ENCODE measurements around the gene GPR84.

GPR84 gene

DNA sequence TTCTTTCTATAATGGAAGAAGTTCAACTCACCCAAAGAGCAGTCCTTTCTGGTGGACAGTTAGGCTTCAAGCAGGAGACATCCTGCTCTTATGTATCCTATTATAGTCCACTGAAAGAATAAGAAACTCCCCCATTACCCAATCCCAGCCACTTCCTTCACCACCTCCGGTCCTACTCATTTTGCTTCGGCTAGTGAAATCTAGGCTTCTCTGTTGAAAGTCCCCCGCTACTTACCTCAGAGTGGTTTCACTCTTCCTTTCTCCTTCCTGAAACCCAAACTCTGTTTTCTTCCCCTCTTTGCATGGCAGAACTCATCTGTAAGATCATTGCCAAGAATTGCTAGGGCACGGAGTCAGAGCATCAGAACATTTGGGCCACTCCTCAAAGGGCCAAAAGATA is at the start of gene GPR84:
GPR84 (minus strand) TSS at position 74 of the 400 bp plus-strand sequence. CDS start 635 bp downstream, outside the sequence.
- DNase-seq (ENCODE audit: low read depth in 2 of 2), result no peak

- peak in 1 of 2 donors; percentile 32 for DNase-seq (ENCODE audit: low read depth in 2 of 2)
These were observed 49.3 kb upstream of the GPR84 start for GRCh38 chr12:54413284-54414190.

DNA sequence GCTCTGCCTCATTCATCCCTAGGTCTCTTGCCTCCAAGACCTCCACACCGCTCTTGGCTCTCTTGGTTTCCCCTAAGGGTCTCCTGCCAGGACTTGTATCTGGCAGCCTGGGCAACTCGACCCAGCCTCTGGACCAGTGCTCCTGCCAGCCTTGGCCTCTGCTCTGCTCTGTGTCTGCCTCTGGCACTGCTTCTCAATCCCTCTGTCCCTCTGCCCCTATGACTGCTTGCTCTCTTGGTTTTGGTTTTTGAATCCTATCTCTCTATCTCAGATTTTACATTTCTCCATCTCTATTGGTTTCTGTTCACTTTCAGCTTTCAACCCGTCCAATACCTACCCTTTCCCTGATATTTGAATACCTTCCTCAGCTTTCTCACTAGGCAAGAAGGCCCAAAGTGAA is 48.5 kb upstream of the GPR84 start:
- DNase-seq (ENCODE audit: low read depth in 2 of 2), result no peak

- no peak for DNase-seq (ENCODE audit: low read depth in 2 of 2)
These were observed 48.1 kb upstream of the GPR84 start for GRCh38 chr12:54412348-54412747.

- peak in 1 of 2 donors; percentile 47 for DNase-seq (ENCODE audit: low read depth in 2 of 2)
These were observed 47.3 kb upstream of the GPR84 start for GRCh38 chr12:54411391-54412241.

DNA sequence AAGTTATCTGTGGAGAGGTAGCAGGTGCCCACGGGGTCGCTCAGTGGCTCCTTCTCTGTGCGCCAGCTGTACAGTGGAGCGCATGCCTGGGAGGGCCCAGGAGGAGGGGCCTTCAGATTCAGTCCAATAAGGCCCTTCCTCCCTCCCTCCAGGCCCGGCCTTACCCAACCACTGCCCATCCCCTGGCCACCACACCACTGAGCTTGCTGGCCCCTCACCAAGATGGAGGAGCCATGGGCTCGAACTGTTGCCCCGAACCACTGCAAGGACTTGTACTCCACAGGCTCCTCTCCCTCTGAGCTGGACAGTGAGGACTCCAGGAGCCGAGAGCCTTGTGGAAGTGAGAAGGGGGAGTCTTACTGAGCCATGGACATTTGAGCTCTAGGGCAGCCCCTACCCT is 45.0 kb upstream of the GPR84 start:
- no peak for DNase-seq (ENCODE audit: low read depth in 2 of 2)

- no peak for DNase-seq (ENCODE audit: low read depth in 2 of 2)
These were observed 43.1 kb upstream of the GPR84 start for GRCh38 chr12:54407183-54407905.

DNA sequence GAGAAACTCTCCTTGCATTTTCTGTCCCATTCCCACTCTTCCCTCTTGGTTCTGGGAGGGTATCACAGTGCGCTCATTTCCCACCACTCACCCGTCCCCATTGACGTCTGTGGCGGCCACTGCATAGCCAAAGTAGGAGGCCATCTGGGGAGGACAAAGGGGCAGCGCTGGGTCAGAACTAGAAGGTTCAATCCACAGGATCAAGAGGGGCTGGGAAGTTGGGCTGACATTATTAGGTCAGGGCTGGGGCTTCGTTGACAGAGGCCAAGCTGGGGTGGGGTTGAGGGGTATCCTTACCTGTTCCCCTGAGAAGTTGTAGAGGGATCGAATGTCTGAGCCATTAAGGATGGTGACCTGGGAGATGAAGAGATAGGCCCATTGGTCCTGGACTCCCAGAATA is 41.3 kb upstream of the GPR84 start:
- DNase-seq (ENCODE audit: low read depth in 2 of 2), result no peak

DNA sequence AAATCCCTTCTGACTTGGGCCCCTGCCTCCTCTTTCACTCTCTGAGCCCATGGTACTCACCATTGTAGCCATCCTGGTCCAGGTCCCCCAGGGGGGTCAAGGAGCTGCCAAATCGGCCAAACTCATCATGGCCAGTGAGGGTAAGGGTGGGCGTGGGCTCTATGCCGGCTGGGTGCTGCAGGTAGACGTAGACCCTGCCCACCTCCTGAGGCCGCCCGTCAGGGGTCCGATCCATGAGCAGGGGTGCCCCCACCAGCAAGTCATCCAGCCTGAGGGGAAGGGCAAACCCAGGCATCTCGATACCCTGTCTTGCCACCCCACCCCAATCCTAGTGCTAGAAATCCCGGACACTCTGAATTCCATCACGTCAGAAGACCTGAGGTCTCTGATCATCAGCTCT is 40.8 kb upstream of the GPR84 start:
- no peak for DNase-seq (ENCODE audit: low read depth in 2 of 2)

DNA sequence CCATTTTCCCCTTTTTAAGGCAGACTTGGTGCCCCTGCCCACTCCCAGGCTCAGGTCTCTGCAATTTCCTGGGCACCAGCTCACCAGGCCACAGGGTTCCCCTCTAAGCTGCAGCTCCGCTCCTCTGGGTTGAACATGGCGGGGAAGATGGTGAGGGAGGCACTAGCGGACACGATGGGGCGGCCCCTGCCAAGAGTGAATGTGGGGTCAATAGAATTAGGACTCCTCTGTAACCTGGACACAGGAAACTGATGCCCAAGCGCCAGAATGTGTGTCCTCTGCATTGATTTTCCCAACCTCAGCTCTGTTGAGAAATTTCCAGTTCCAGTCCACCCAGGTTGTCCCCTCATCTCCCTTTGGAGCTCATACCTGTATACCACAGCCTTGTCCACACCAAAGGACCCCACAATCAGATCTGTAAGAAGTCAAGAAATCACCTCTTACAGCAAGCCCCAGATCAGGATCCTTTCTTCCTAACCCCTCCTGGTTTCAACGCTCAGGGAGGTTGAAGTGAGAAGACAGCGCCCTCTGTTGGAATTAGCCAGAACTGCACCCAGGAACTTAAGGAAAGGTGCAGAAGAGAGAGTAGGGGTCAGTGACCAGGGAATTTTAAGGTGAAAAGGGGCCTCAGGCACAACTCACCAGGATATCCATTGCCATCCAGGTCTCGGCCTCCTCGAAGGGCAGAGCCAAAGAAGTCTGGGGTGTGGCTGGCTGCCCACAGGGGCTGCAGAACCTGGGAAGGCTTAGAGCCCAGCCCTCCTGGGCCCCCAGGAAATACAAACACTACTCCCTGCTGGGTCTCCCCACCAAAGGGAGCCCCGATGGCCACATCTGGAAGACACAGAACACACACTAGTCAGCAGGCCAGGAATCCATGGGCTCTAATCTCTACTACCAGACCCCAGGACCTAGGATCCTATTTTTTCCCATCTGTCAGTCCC is 40.0 kb upstream of the GPR84 start:
- peak; percentile 56 to 61 for DNase-seq (ENCODE audit: low read depth in 2 of 2)

GRCh38 chr12:54401119-54401518 is 36.8 kb upstream of the GPR84 start:
- no peak for DNase-seq (ENCODE audit: low read depth in 2 of 2)

DNA sequence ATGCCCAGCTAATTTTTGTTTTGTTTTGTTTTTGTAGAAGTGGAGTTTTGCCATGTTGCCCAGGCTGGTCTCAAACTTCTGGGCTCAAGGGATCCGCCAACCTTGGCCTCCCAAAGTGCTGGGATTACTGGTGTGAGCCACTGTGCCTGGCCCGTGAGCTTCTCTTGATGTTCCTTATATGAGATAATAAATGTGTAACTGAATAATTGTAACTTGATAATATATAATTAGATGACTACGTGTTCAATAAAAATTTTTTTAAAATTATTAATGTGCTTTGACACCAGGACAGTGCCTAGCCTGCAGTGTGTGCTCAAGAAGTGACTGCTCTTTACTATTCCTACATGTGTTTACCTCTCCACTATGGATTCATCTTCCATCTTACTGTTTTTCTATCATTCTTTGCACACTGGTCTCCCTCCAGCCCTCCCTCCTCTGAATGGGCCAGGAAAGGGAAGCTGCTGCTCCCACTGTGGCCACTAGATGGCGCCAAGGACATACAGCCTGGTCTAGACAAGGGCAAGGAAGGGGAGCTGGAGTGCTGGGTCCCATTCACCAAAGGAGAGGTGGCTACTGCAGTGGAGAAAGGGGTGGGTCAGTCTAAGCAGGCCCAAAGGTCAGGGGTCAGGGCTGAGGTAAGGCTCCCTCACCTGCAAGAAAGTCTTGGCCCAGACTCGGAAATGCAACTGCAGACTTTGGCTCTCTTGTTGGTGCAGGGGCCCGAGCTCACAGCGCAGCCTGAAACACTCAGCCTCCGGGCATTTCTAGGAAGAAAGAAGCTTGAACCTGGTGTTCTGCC is 34.9 kb upstream of the GPR84 start:
- DNase-seq (ENCODE audit: low read depth in 2 of 2), result peak; percentile 81 to 87

GRCh38 chr12:54398218-54398617 is 33.9 kb upstream of the GPR84 start:
- DNase-seq (ENCODE audit: low read depth in 2 of 2), result no peak

DNA sequence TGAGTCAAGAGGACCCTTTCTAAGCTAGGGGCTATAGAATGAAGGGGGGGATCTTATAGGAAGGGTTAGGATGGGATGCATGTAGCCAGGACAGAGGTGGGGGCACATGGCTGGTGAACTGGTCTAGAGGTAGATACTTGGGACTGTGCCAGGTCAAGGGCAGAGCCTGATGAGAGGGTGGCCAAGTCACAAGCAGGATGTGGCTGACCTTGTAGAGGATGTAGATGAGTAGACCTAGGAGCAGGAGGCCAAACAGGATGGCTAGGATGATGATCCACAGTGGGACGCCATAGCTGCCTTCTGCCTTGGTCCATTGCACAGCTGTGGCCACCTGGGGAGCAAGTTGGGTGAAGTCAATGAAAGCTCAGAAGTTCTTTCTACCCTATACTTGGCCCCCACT is 32.9 kb upstream of the GPR84 start:
- DNase-seq (ENCODE audit: low read depth in 2 of 2), result no peak

DNA sequence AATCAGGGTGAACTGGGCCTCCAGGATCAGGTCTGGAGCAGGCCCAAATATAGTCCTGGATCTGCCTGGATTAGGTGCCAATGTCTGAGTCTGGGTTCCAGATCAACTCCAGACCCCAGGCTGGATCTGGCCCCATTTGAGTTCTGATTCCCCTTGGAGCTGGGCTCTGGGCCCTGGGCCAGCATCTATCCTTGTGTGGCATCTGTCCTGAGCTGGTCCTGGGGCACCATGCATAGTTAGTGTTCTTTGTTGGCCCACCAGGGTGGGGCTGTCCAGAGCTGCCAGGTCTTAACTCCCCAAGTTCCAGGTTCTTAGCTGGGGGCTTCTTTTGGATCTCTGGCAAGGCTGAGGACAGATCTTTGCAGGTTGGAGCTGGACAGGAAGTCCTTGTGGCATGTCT is 31.3 kb upstream of the GPR84 start:
- no peak for DNase-seq (ENCODE audit: low read depth in 2 of 2)

DNA sequence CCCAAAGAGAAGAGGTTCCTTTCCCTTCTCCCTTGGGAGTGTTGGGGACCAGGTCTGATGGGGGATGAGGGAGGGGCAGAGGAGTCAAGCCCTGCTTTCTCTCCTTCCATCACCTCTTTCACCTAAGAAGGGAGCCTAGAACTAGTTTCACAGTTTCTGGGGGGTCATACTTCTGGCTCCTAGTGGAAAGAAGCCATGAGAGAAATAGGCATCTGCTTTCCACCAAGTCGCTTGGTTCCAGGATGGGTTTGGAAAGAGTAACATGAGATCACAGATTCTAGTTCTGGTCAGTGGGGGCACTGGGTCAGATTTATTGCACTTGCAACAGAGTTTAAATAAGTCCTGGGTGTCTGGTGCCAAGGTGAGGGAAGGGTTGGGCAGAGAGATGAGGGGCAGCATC is 30.7 kb upstream of the GPR84 start:
- no peak for DNase-seq (ENCODE audit: low read depth in 2 of 2)

DNA sequence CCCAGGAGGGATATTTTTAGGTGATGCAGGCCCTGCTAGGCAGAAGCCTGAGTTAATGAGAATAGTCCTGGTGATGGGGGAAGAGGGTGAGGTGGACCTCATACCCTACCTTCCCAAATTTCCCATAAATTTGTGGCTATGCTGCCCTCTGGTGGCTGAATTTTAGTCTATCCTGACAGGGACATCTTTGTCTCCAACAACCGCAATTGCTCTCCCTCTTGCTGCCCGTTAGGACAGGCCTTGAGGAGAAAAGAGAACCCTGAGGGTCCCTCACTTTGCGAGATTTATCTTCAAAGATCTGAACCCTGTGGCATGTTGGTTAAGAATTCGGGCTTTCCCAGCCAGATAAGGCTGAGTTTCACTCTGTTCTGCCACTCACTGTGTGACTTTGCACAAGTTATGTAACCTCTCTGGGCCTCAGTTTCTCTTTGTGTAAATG is 30.0 kb upstream of the GPR84 start:
- DNase-seq (ENCODE audit: low read depth in 2 of 2), result peak in 1 of 2 donors; percentile 45

DNA sequence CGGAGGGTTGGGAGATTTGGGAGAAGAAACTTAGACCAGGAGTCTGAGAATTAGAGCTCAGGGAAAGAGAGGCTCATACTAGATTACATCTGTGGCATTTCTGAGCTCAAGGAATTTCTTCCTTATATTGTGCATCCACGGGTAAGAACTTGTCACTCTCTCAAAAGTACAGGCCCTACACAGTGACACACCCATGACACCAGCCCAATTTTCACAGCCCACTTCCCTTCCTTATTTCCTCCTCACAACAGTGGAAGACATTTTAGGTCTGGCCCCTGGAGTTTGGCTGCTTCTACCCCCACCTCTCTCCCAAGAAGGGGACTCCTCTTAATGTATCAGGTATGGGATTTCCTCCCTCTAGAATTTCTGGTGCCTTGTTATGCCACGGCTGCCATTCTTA is 29.5 kb upstream of the GPR84 start:
- no peak for DNase-seq (ENCODE audit: low read depth in 2 of 2)

DNA sequence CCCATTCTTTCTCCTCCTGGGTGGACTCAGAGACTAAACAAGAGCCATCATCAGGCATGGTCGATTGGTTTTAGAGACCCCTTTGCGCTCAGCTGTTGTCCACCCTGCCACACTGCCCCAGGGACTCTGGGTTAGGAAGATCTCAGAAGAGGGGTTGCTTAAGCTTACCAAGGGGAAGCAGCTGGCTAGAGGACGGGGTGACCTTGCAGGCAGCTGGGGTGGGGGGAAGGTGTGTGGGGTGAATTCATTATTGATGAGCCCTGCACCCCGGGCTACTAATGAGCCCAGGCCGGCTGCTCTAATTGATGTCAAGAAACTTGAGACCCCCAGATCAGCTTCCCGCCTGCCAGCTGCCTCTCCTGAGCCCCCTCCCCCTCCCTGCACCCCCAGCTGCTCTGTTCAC is 28.9 kb upstream of the GPR84 start:
- DNase-seq (ENCODE audit: low read depth in 2 of 2), result no peak

Measured in stimulated activated CD4-positive, alpha-beta T cell treated with anti-CD3 and anti-CD28 coated beads, Interleukin-1b, Interleukin-23, amount 100 ng/mL, for 4 hours (primary cell).